DND-41 (cell line): ENCODE data around the gene TRPM3.

Experiments used
- ATAC-seq: fragments of 200-7000 bp; cut with Tn5 transposase; 3 replicates; pipeline ENCODE4 v1.9.1; 2021; ENCODE audit warnings: low read depth; ENCODE audit not compliant: insufficient read depth
- DNase-seq: peaks from one replicate; pipeline ENCODE4 v3.0.0-alpha.2; 2020
- H2AFZ ChIP-seq: 2 replicates; pipeline ENCODE4 v1.6.0; 2012; ENCODE audit warnings: low read depth, low read length
- H3K27ac ChIP-seq: 2 replicates; pipeline ENCODE4 v1.5.1; 2012; ENCODE audit warnings: low read length, inconsistent platforms
- H3K27me3 ChIP-seq: fragments of 200-600 bp; sonication (generic); 2 replicates; pipeline ENCODE4 v1.6.0; 2012; ENCODE audit warnings: low read length, mild to moderate bottlenecking, inconsistent platforms; ENCODE audit not compliant: insufficient read depth, poor library complexity
- H3K36me3 ChIP-seq: 2 replicates; pipeline ENCODE4 v1.5.1; 2012; ENCODE audit warnings: low read length, inconsistent platforms; ENCODE audit not compliant: insufficient read depth
- H3K4me1 ChIP-seq: 2 replicates; pipeline ENCODE4 v1.5.1; 2012; ENCODE audit warnings: mild to moderate bottlenecking, low read length; ENCODE audit not compliant: insufficient read depth
- H3K4me2 ChIP-seq: 2 replicates; pipeline ENCODE4 v1.6.0; 2012; ENCODE audit warnings: mild to moderate bottlenecking, moderate library complexity, low read length, inconsistent platforms; ENCODE audit not compliant: insufficient read depth
- H3K4me3 ChIP-seq, 2 experiments: fragments of 200-600 bp in 1 of 2; shearing (Covaris generic) in 1 of 2; 2 replicates each; pipeline ENCODE4 v1.5.1; 2012 to 2016; ENCODE audit warnings: inconsistent platforms in 2 of 2, low read length in 2 of 2, mild to moderate bottlenecking in 2 of 2, low read depth in 1 of 2, moderate library complexity in 1 of 2
- H3K79me2 ChIP-seq: 2 replicates; pipeline ENCODE4 v1.6.0; 2012; ENCODE audit warnings: low read length, inconsistent platforms; ENCODE audit not compliant: insufficient read depth
- H3K9ac ChIP-seq: 2 replicates; pipeline ENCODE4 v1.6.0; 2012; ENCODE audit warnings: low read depth, mild to moderate bottlenecking, inconsistent platforms, low read length, moderate library complexity
- H3K9me3 ChIP-seq: 2 replicates; pipeline ENCODE4 v1.5.1; 2012; ENCODE audit warnings: low read length, moderate library complexity, mild to moderate bottlenecking, inconsistent platforms; ENCODE audit not compliant: insufficient read depth, severe bottlenecking
- H4K20me1 ChIP-seq: 2 replicates; pipeline ENCODE4 v1.6.0; 2012; ENCODE audit warnings: low read length; ENCODE audit not compliant: insufficient read depth
- EZH2 ChIP-seq: IDR thresholded peaks from 3 replicates; pipeline ENCODE4 v1.6.1; 2012; ENCODE audit warnings: borderline replicate concordance, low read depth, mild to moderate bottlenecking, moderate library complexity, low read length, inconsistent platforms; ENCODE audit not compliant: severe bottlenecking
- TF ChIP-seq, protein P1 (sequence below): IDR thresholded peaks from 2 replicates; pipeline ENCODE4 v1.5.1; 2012; ENCODE audit warnings: borderline replicate concordance, low read length, moderate library complexity, mild to moderate bottlenecking; ENCODE audit not compliant: poor library complexity, severe bottlenecking; ENCODE audit errors: extremely low read depth

TRPM3 gene

DNA sequence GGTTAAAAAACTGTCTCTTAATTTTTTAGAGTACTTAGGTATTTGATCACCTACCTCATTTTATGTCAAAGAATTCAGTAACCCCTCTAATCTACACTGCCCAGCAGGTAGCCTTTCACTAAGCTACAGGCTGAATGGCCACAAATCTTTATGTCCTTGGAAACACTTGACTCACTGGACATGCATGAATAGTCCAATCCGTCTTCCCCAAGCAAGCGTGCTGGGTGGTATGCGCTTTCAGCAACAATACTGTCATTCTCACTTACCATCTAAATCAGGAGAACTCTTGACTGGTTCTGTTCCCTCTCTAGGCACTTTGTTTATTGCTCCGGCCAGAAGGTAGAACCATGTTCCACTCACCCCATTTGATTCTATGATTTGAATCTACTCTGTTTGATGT is 73.1 kb downstream of the TRPM3 start:
- Histone ChIP-seq H3K27me3 (no peaks in the 10 kb centered on the region), H4K20me1 (no peaks in the 10 kb centered on the region), H3K9me3 (no peaks in the 10 kb centered on the region), H2AFZ (no peak overlapping the region), H3K4me2 (no peak overlapping the region), H3K9ac (no peak overlapping the region), H3K79me2 (no peaks in the 10 kb centered on the region), H3K4me1 (no peaks in the 10 kb centered on the region), H3K4me3 (no peak overlapping the region), H3K36me3 (no peaks in the 10 kb centered on the region), H3K27ac (no peak overlapping the region)
- TF ChIP-seq, protein P1, sequence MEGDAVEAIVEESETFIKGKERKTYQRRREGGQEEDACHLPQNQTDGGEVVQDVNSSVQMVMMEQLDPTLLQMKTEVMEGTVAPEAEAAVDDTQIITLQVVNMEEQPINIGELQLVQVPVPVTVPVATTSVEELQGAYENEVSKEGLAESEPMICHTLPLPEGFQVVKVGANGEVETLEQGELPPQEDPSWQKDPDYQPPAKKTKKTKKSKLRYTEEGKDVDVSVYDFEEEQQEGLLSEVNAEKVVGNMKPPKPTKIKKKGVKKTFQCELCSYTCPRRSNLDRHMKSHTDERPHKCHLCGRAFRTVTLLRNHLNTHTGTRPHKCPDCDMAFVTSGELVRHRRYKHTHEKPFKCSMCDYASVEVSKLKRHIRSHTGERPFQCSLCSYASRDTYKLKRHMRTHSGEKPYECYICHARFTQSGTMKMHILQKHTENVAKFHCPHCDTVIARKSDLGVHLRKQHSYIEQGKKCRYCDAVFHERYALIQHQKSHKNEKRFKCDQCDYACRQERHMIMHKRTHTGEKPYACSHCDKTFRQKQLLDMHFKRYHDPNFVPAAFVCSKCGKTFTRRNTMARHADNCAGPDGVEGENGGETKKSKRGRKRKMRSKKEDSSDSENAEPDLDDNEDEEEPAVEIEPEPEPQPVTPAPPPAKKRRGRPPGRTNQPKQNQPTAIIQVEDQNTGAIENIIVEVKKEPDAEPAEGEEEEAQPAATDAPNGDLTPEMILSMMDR, result no peak
- TF ChIP-seq EZH2, result no peak
- ATAC-seq, result no peak
- DNase-seq, result no peak

DNA sequence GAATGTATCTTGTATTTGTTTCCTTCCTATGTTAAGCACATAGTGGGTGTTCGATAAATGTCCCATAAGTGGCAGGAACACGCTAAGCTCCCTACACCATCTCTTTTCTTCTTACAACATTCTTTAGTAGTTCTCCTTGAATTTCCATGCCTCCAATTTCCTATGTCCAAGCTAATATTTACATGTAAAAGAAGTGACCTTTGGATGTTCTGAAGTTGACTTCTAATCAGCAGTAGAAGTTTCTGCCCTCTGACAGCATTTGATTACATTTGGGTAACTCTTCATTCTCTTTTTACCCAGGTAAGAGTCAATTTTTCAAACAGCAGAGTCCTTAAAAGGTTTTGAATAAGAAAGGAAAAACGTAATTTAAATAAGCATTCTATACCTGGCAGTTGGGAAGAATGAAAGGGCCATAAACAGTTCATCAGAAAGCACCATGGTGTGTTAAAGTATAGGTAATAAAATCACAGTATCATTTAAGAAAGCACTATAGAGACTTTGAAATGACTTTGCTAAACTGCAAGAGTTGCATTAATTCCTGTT is 78.9 kb downstream of the TRPM3 start:
- DNase-seq (no peak), ATAC-seq (no peak)
- Histone ChIP-seq H4K20me1 (no peaks in the 10 kb centered on the region), H3K36me3 (no peaks in the 10 kb centered on the region), H3K4me1 (no peaks in the 10 kb centered on the region), H2AFZ (no peak overlapping the region), H3K9me3 (no peaks in the 10 kb centered on the region), H3K27ac (no peak overlapping the region), H3K4me3 (no peak overlapping the region), H3K79me2 (no peaks in the 10 kb centered on the region), H3K9ac (no peak overlapping the region), H3K4me2 (no peak overlapping the region), H3K27me3 (no peaks in the 10 kb centered on the region)
- TF ChIP-seq, protein P1, result no peak
- no peak for TF ChIP-seq EZH2

DNA sequence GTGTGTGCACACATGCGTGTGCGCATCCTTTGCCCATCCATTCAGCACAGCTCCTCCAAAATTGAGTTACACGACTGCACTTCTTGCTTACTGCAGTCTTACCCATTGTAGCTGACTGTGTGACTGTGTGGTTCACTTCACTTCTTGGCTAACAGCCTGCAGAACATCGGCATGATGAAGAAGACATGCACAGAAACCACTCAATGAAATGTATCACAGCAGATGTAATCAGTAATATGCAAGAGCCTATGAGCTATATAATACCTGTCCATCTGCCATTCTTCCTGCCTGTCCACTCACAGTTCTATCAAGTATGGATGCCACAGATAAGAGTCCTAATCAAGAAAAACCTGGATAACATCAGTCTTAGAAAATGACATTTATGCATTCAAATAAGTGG is 83.9 kb downstream of the TRPM3 start:
- Histone ChIP-seq H3K27me3 (no peaks in the 10 kb centered on the region), H3K9ac (no peak overlapping the region), H3K4me3 (no peak overlapping the region), H3K4me1 (no peaks in the 10 kb centered on the region), H3K9me3 (no peaks in the 10 kb centered on the region), H3K79me2 (no peaks in the 10 kb centered on the region), H3K36me3 (no peaks in the 10 kb centered on the region), H3K27ac (no peak overlapping the region), H2AFZ (no peak overlapping the region), H4K20me1 (no peaks in the 10 kb centered on the region), H3K4me2 (no peak overlapping the region)
- DNase-seq (no peak), ATAC-seq (no peak)
- TF ChIP-seq, protein P1, result no peak
- no peak for TF ChIP-seq EZH2

DNA sequence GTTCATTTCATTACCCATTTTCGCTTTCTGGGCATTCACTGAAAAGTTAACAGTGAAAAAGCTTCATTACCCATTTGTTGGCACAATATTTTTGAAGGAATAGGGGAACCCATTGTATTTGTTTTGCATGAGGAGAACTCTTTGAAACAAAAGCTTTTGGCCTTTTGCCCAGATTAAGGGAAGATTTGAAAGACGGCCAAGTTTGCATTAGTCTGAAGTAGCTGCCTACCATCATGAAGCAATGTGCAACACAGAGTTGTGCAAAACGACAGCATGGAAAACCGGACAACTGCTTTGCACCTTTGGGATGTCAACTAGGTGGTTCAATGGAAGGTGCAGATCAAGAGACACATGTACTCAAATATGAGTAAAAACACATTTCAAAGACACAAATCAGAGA is 84.9 kb downstream of the TRPM3 start:
- Histone ChIP-seq H3K27me3 (no peaks in the 10 kb centered on the region), H4K20me1 (no peaks in the 10 kb centered on the region), H3K9me3 (no peaks in the 10 kb centered on the region), H3K4me2 (no peak overlapping the region), H3K79me2 (no peaks in the 10 kb centered on the region), H3K9ac (no peak overlapping the region), H3K36me3 (no peaks in the 10 kb centered on the region), H3K4me1 (no peaks in the 10 kb centered on the region), H3K4me3 (no peak overlapping the region), H2AFZ (no peak overlapping the region), H3K27ac (no peak overlapping the region)
- no peak for ATAC-seq
- no peak for DNase-seq
- TF ChIP-seq, protein P1, result no peak
- no peak for TF ChIP-seq EZH2
